ENCODE data around the gene GAPDH. TPM values are rescaled to one million over a fixed set of nuclear protein-coding genes. Genes with fewer than 3 reads are reported as not detected.

The GAPDH gene
- total and polyA plus RNA-seq, 2 experiments from 2014 or later: 7,726 to 7,868 TPM

- Histone ChIP-seq H3K4me3 (no peak overlapping the region), H3K79me2 (ENCODE audit: insufficient read depth) (peaks cover 86% of the 10 kb centered on the region), H2AFZ (no peak overlapping the region), H3K9me3 (ENCODE audit: low read depth) (no peaks in the 10 kb centered on the region), H4K20me1 (ENCODE audit: insufficient read depth) (no peaks in the 10 kb centered on the region), H3K4me1 (ENCODE audit: insufficient read depth) (peaks cover 47% of the 10 kb centered on the region), H3K36me3 (ENCODE audit: low read depth) (peaks cover 5% of the 10 kb centered on the region; the same call in 1 of the 2 replicates), H3K9ac (no peak overlapping the region), H3K4me2 (ENCODE audit: unreplicated experiment) (no peak overlapping the region), H3K27me3 (replicated peaks; ENCODE audit: insufficient read depth) (no peaks in the 10 kb centered on the region), H3F3A (ENCODE audit: insufficient read depth) (peaks cover 54% of the 10 kb centered on the region), H3K9me2 (ENCODE audit: insufficient read depth) (no peaks in the 10 kb centered on the region), H3K27ac (no peak overlapping the region)
- no peak for DNase-seq
- in situ Hi-C loops (cut with MboI): no loop called here
- TF ChIP-seq EZH2 (IDR thresholded peaks at IDR 0.05; ENCODE audit: insufficient read depth, poor library complexity, severe bottlenecking) (no peak), EZH2phosphoT487 (IDR thresholded peaks at IDR 0.05; ENCODE audit: insufficient read depth, low read depth) (no peak)
- WGBS, 2 experiments (ENCODE audit: low coverage in 1 of 2, low lambda C conversion rate in 2 of 2, missing lambda C conversion rate in 2 of 2): 89 to 90% methylated on average over 10 of the region's 10 CpGs
These were observed 11.7 kb downstream of the GAPDH start for GRCh38 chr12:6546016-6546415.

DNA sequence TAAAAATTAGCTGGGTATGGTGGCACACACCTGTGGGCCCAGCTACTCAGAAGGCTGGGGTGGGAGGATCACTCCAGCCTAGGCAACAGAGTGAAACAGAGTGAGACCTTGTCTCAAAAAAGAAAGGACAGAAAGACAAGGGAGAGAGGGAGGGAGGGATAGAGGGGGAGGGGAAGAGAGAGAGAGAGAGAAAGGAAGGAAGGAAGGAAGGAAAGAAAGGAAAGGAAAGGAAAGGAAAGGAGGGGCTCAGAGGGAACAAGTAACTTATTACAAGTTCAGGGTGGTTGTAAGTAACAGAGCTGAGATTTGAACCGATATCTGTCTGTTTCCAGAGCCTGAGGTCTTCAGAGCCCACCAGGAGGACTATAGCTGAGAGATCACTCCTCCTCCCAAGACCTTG lies 13.2 kb downstream of the GAPDH start:
- TF ChIP-seq EZH2 (IDR thresholded peaks at IDR 0.05; ENCODE audit: insufficient read depth, poor library complexity, severe bottlenecking) (no peak), EZH2phosphoT487 (IDR thresholded peaks at IDR 0.05; ENCODE audit: insufficient read depth, low read depth) (no peak)
- Histone ChIP-seq H3K9me2 (ENCODE audit: insufficient read depth) (no peaks in the 10 kb centered on the region), H3K36me3 (ENCODE audit: low read depth) (peaks cover 5% of the 10 kb centered on the region; the same call in 1 of the 2 replicates), H3K27me3 (replicated peaks; ENCODE audit: insufficient read depth) (no peaks in the 10 kb centered on the region), H3K4me3 (peak overlapping the region; percentile 69), H4K20me1 (ENCODE audit: insufficient read depth) (no peaks in the 10 kb centered on the region), H3K9ac (peak overlapping the region; percentile 78), H2AFZ (no peak overlapping the region), H3K27ac (peak overlapping the region; percentile 96), H3F3A (ENCODE audit: insufficient read depth) (peaks cover 52% of the 10 kb centered on the region), H3K79me2 (ENCODE audit: insufficient read depth) (peaks cover 85% of the 10 kb centered on the region), H3K4me2 (ENCODE audit: unreplicated experiment) (peak overlapping the region; percentile 82), H3K4me1 (ENCODE audit: insufficient read depth) (peaks cover 59% of the 10 kb centered on the region), H3K9me3 (ENCODE audit: low read depth) (no peaks in the 10 kb centered on the region)
- no peak for DNase-seq
- WGBS, 2 experiments (ENCODE audit: low coverage in 1 of 2, low lambda C conversion rate in 2 of 2, missing lambda C conversion rate in 2 of 2): 83 to 86% methylated on average over 1 of the region's 1 CpG
- in situ Hi-C loops (cut with MboI): no loop called here

DNA sequence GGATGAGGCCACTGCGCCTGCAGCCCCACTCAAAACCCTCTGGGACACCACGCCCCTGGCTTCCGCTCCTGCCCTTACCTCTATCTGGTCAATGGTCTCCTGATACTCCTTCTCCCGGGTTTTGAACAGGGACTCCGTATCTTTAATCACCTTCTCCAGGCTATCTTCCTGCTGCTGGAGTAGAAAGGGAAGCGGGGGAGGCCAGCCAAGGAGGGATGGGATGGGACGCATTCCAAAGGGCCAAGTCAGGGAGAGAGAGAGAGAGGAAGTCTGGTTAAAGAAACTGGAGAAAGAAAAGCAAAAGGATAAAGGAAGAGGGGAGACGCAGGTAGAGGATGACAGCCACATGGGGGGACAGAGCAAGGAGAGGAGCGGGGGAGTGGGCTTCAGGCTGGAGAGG lies 13.7 kb downstream of the GAPDH start:
- Histone ChIP-seq H3K36me3 (ENCODE audit: low read depth) (peaks cover 5% of the 10 kb centered on the region; the same call in 1 of the 2 replicates), H2AFZ (no peak overlapping the region), H4K20me1 (ENCODE audit: insufficient read depth) (no peaks in the 10 kb centered on the region), H3K27ac (peak overlapping the region; percentile 96), H3K9me2 (ENCODE audit: insufficient read depth) (no peaks in the 10 kb centered on the region), H3K27me3 (replicated peaks; ENCODE audit: insufficient read depth) (no peaks in the 10 kb centered on the region), H3K9ac (peak overlapping the region; percentile 78), H3F3A (ENCODE audit: insufficient read depth) (peaks cover 50% of the 10 kb centered on the region), H3K4me3 (peak overlapping the region; percentile 69), H3K4me1 (ENCODE audit: insufficient read depth) (peaks cover 62% of the 10 kb centered on the region), H3K9me3 (ENCODE audit: low read depth) (no peaks in the 10 kb centered on the region), H3K4me2 (ENCODE audit: unreplicated experiment) (peak overlapping the region; percentile 82), H3K79me2 (ENCODE audit: insufficient read depth) (peaks cover 83% of the 10 kb centered on the region)
- TF ChIP-seq EZH2phosphoT487 (IDR thresholded peaks at IDR 0.05; ENCODE audit: insufficient read depth, low read depth) (no peak), EZH2 (IDR thresholded peaks at IDR 0.05; ENCODE audit: insufficient read depth, poor library complexity, severe bottlenecking) (no peak)
- WGBS, 2 experiments (ENCODE audit: low coverage in 1 of 2, low lambda C conversion rate in 2 of 2, missing lambda C conversion rate in 2 of 2): 19 to 21% methylated on average over 9 of the region's 9 CpGs
- peak; percentile 87 for DNase-seq
- in situ Hi-C loops (cut with MboI): no loop called here

GRCh38 chr12:6548556-6548955 lies 14.2 kb downstream of the GAPDH start:
- 72 to 76% methylated on average over 23 to 26 of the region's 26 CpGs for WGBS, 2 experiments (ENCODE audit: low coverage in 1 of 2, low lambda C conversion rate in 2 of 2, missing lambda C conversion rate in 2 of 2)
- Histone ChIP-seq H3K9me2 (ENCODE audit: insufficient read depth) (no peaks in the 10 kb centered on the region), H3K36me3 (ENCODE audit: low read depth) (peaks cover 5% of the 10 kb centered on the region; the same call in 1 of the 2 replicates), H2AFZ (no peak overlapping the region), H4K20me1 (ENCODE audit: insufficient read depth) (no peaks in the 10 kb centered on the region), H3K9ac (peak overlapping the region; percentile 78), H3K4me1 (ENCODE audit: insufficient read depth) (peaks cover 67% of the 10 kb centered on the region), H3K27ac (peak overlapping the region; percentile 96), H3K9me3 (ENCODE audit: low read depth) (no peaks in the 10 kb centered on the region), H3K4me3 (peak overlapping the region; percentile 69), H3K27me3 (replicated peaks; ENCODE audit: insufficient read depth) (no peaks in the 10 kb centered on the region), H3K4me2 (ENCODE audit: unreplicated experiment) (peak overlapping the region; percentile 82), H3F3A (ENCODE audit: insufficient read depth) (peaks cover 54% of the 10 kb centered on the region), H3K79me2 (ENCODE audit: insufficient read depth) (peaks cover 77% of the 10 kb centered on the region)
- in situ Hi-C loops (cut with MboI): no loop called here
- DNase-seq: no peak
- TF ChIP-seq EZH2phosphoT487 (IDR thresholded peaks at IDR 0.05; ENCODE audit: insufficient read depth, low read depth) (no peak), EZH2 (IDR thresholded peaks at IDR 0.05; ENCODE audit: insufficient read depth, poor library complexity, severe bottlenecking) (no peak)
